Stomach (tissue), 9 donors: ENCODE measurements around the gene TIPARP. TPM values are rescaled to one million over a fixed set of nuclear protein-coding genes. Genes with fewer than 3 reads are reported as not detected.
"Not testable (repeated sequence)": the region's sequence is repeated elsewhere in the genome, so short reads cannot be mapped to it uniquely, and the experiment has no call there.

Experiments used
- DNase-seq, 2 donors: peaks; one replicate each; pipeline versions ENCODE4 v3.0.0 to v3.0.0-alpha.2; 2013 to 2019
- H3K27ac ChIP-seq, 5 donors: fragments of 200-600 bp in 4 of 5; sonication (generic) in 4 of 5; one replicate each; pipeline ENCODE4 v1.5.1; 2013 to 2019; ENCODE audit warnings: mild to moderate bottlenecking in 1 of 5, moderate library complexity in 1 of 5
- H3K27me3 ChIP-seq, 3 donors: fragments of 200-600 bp; sonication (generic); one replicate each; pipeline ENCODE4 v1.5.1; 2017 to 2019; ENCODE audit warnings: mixed run types in 1 of 3
- H3K36me3 ChIP-seq, 4 donors: fragments of 200-600 bp; sonication (generic); 1 replicate in 3 of 4; 2 replicates in 1 of 4; pipeline ENCODE4 v1.5.1; 2016 to 2019
- H3K4me1 ChIP-seq, 4 donors: fragments of 200-600 bp; sonication (generic); one replicate each; pipeline ENCODE4 v1.5.1; 2016 to 2019
- H3K4me3 ChIP-seq, 4 donors: fragments of 200-600 bp; sonication (generic) in 3 of 4; one replicate each; pipeline ENCODE4 v1.5.1; 2016 to 2019; ENCODE audit warnings: mild to moderate bottlenecking in 1 of 4
- H3K9me3 ChIP-seq, 4 donors: fragments of 200-600 bp; sonication (generic); one replicate each; pipeline ENCODE4 v1.5.1; 2016 to 2019
- CTCF ChIP-seq, 7 experiments: fragments of 450-650 bp in 4 of 7; fragments of 200-600 bp in 3 of 7; sonication (generic) in 3 of 7; IDR thresholded peaks; one replicate each; pipeline ENCODE4 v1.5.1; 2016 to 2019; ENCODE audit warnings: antibody characterized with exemption in 7 of 7, control low read depth in 2 of 7, mild to moderate bottlenecking in 1 of 7
- EP300 ChIP-seq: sonication (generic); formaldehyde crosslinking; IDR thresholded peaks from one replicate; pipeline ENCODE4 v1.6.1; 2017; ENCODE audit warnings: antibody characterized with exemption
- POLR2A ChIP-seq, 4 donors: fragments of 450-650 bp; IDR thresholded peaks; one replicate each; pipeline ENCODE4 v1.6.1; 2016; ENCODE audit warnings: antibody characterized with exemption in 4 of 4, control low read depth in 2 of 4, mild to moderate bottlenecking in 1 of 4, moderate library complexity in 1 of 4
- POLR2AphosphoS5 ChIP-seq, 3 donors: sonication (generic); formaldehyde crosslinking; IDR thresholded peaks; one replicate each; pipeline ENCODE4 v1.6.1; 2016; ENCODE audit warnings: antibody characterized with exemption in 3 of 3
- WGBS, 5 donors: extraction: QIAGEN DNeasy Blood & Tissue Kit in 3 of 5; methylation state at CpG; one replicate each; pipeline versions ENCODE4 v1.1.5 to v1.1.7; 2013 to 2018; 5-methylcytosine and 5-hydroxymethylcytosine counted together
- intact Hi-C: fragments of 100-400 bp; cut with DNase I; formaldehyde crosslinking; loops from one replicate; pipeline ENCODE4 v1.15.1; 2023; ENCODE audit warnings: low total_unique reads
- polyA plus RNA-seq, 3 donors: library from polyadenylated mRNA; stranded (reverse); fragments of 200-250 nt; gene quantifications; one replicate each; pipeline ENCODE4 v1.2.3, GENCODE V29; 2013
- total RNA-seq, 5 donors: library from RNA; depleted of rRNA; stranded (reverse); fragments of >200 nt; gene quantifications; one replicate each; pipeline versions ENCODE4 v1.1.0 to v1.2.3, GENCODE V29; 2014 to 2016
- donor health status: healthy with polysubstance abuse.
- donor health status: Bipolar disorder and iron deficiency.
- donor health status: healthy.

Gene TIPARP
- total and polyA plus RNA-seq, 8 donors, result 7.2 to 73.4 (median 22.5) TPM

- H3K9me3 ChIP-seq, result no peaks in the 10 kb centered on the region
- no peak overlapping the region for H3K4me3 ChIP-seq
- H3K4me1 ChIP-seq, result peaks cover 0 to 7% (median 0%) of the 10 kb centered on the region in 4 donors
- no peak for TF ChIP-seq POLR2AphosphoS5 (IDR thresholded peaks at IDR 0.05)
- TF ChIP-seq CTCF (IDR thresholded peaks at IDR 0.05), result no peak
- no peak for TF ChIP-seq POLR2A (IDR thresholded peaks at IDR 0.05)
- no peak for TF ChIP-seq EP300
- H3K27me3 ChIP-seq, result no peaks in the 10 kb centered on the region
- no peaks in the 10 kb centered on the region for H3K36me3 ChIP-seq
- WGBS, 5 donors, result 71 to 93% (median 83%) methylated on average over 1 of the region's 1 CpG
- intact Hi-C loops, result no loop called here
- H3K27ac ChIP-seq, result no peak overlapping the region
- DNase-seq, result no peak
Measured at GRCh38 chr3:156649681-156650080, 24.7 kb upstream of the TIPARP start.

DNA sequence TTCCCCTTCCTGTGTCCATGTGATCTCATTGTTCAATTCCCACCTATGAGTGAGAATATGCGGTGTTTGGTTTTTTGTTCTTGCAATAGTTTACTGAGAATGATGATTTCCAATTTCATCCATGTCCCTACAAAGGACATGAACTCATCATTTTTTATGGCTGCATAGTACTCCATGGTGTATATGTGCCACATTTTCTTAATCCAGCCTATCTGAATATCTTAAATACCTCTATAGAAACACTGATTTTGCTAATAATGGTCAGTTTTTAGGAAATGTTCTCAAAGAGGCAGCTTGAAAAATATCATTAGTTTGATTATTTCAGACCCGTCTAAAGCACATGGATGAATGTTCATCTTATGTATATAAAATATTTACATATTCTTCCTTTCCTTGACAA, 21.7 kb upstream of the TIPARP start:
- H3K9me3 ChIP-seq, DNase-seq, H3K27ac ChIP-seq, H3K4me1 ChIP-seq, H3K36me3 ChIP-seq, H3K4me3 ChIP-seq, intact Hi-C loops, H3K27me3 ChIP-seq: not testable (repeated sequence)
- WGBS, 5 donors, result 90 to 99% (median 97%) methylated on average over 2 of the region's 2 CpGs

DNA sequence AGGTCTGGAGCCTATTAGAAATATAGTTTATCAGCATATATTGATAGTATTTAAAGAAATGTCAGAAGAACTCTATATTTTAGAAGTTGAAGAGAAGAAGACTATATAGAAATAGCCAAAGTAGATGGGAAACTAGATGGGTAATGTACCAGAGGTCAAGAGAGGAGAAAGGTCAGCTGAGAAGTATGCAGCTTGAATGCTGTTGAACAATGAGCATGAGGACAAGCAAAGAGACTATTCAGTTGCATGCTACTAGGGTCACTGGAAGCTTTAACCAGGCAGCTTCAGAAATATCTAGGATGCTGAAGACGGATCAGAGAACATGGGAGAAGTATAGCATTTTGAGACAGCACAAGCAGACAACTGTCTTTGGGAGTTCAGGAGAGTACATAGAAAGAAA, 19.6 kb upstream of the TIPARP start:
- intact Hi-C loops, result no loop called here
- Histone ChIP-seq H3K4me1 (peaks cover 0 to 7% (median 0%) of the 10 kb centered on the region in 4 donors), H3K9me3 (no peaks in the 10 kb centered on the region), H3K27ac (no peak overlapping the region), H3K36me3 (no peaks in the 10 kb centered on the region), H3K27me3 (no peaks in the 10 kb centered on the region), H3K4me3 (no peak overlapping the region)
- TF ChIP-seq CTCF (IDR thresholded peaks at IDR 0.05), result no peak
- no peak for TF ChIP-seq EP300
- TF ChIP-seq POLR2A (IDR thresholded peaks at IDR 0.05), result no peak
- TF ChIP-seq POLR2AphosphoS5 (IDR thresholded peaks at IDR 0.05), result no peak
- DNase-seq, result no peak
- WGBS, 5 donors, result 89 to 95% (median 91%) methylated on average over 1 of the region's 1 CpG

- 88 to 92% (median 89%) methylated on average over 5 of the region's 5 CpGs for WGBS, 5 donors
- DNase-seq, result no peak
- intact Hi-C loops, result no loop called here
- no peak for TF ChIP-seq CTCF (IDR thresholded peaks at IDR 0.05)
- no peak for TF ChIP-seq POLR2A (IDR thresholded peaks at IDR 0.05)
- no peak for TF ChIP-seq EP300
- TF ChIP-seq POLR2AphosphoS5 (IDR thresholded peaks at IDR 0.05), result no peak
- Histone ChIP-seq H3K9me3 (no peaks in the 10 kb centered on the region), H3K36me3 (no peaks in the 10 kb centered on the region), H3K4me3 (no peak overlapping the region), H3K4me1 (peaks cover 0 to 7% (median 0%) of the 10 kb centered on the region in 4 donors), H3K27ac (no peak overlapping the region), H3K27me3 (no peaks in the 10 kb centered on the region)
Measured at GRCh38 chr3:156655819-156656550, 18.4 kb upstream of the TIPARP start.

DNA sequence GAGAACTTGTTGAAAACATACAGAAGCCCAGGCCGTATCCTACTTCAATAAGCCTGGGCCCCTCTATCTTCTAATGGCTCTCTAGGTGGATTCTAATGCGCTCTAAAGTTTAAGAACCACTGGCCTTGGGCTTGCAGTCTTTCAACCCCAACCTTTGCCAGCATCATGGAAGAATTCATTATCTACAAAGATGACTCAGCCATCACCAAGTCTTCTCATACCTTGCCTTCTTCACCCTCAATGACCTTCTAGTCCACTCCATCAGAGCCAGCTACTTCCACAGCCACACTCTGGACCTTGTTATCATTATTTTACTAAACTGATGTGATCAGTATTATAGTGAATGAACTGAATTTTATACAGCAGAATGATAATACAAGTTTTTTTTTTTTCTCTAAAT, 16.9 kb upstream of the TIPARP start:
- WGBS, 5 donors, result 94 to 98% (median 97%) methylated on average over 2 of the region's 2 CpGs
- peaks cover 0 to 7% (median 0%) of the 10 kb centered on the region in 4 donors for H3K4me1 ChIP-seq
- TF ChIP-seq CTCF (IDR thresholded peaks at IDR 0.05) (no peak), EP300 (no peak), POLR2A (IDR thresholded peaks at IDR 0.05) (no peak), POLR2AphosphoS5 (IDR thresholded peaks at IDR 0.05) (no peak)
- no peak overlapping the region for H3K27ac ChIP-seq
- H3K9me3 ChIP-seq, result no peaks in the 10 kb centered on the region
- no peak for DNase-seq
- H3K36me3 ChIP-seq, result no peaks in the 10 kb centered on the region
- intact Hi-C loops, result no loop called here
- H3K4me3 ChIP-seq, result no peak overlapping the region
- no peaks in the 10 kb centered on the region for H3K27me3 ChIP-seq
